Measurements from ENCODE around the gene GPATCH8. TPM values are rescaled to one million over a fixed set of nuclear protein-coding genes. Genes with fewer than 3 reads are reported as not detected.

The GPATCH8 gene
- total RNA-seq, 1 donor from 2014 or later, result 12.6 TPM

DNA sequence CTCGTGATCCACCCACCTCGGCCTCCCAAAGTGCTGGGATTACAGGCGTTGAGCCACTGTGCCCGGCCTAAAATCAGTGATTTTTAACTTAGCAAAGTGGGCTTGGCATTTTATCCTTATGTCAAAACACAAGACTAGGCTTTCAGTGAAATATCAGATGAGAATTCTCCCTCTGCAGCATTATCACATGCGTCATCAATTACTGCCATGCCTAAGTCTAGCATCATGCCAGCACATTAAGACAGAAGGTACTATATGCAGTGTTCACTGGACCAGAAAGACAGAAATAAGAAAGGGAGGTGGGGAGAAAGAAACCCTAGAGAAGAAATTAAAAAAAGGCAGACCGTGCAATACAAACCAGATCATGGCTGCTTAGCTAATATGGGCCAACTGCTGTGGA is 29.8 kb downstream of the GPATCH8 start:
- no peak overlapping the region for H3K4me3 ChIP-seq (ENCODE audit: low read depth, low read length)
- no peak for DNase-seq (ENCODE audit: low read depth)
- no peak for TF ChIP-seq CTCF (conservative IDR thresholded peaks at IDR 0.05; ENCODE audit: low read depth, low read length)

- no peak for TF ChIP-seq CTCF (conservative IDR thresholded peaks at IDR 0.05; ENCODE audit: low read depth, low read length)
- H3K4me3 ChIP-seq (ENCODE audit: low read depth, low read length), result no peak overlapping the region
Measured at GRCh38 chr17:44469676-44470075, 33.5 kb downstream of the GPATCH8 start.

DNA sequence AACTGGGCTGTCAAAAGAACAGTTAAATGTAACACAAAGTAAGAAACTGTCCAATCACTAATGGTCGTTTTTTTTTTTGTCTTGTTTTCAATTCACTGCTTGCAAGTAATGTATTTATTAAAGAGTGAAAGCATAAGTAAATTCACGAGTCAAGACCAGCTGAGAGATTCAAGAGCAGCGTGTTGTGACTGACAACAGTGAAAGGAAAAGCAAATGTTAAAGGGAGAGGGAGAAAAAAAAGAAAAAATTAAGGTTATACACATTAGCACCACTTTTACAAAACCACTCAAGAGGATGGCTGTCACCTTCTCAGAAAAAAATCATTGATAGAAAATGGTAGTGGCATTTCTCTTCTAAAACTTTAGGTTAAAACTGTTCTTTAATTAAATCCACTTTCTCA is 36.1 kb downstream of the GPATCH8 start:
- no peak overlapping the region for H3K4me3 ChIP-seq (ENCODE audit: low read depth, low read length)
- DNase-seq (ENCODE audit: low read depth), result no peak
- TF ChIP-seq CTCF (conservative IDR thresholded peaks at IDR 0.05; ENCODE audit: low read depth, low read length), result no peak

More at GRCh38 chr17:44469676-44470075, 33.5 kb downstream of the GPATCH8 start:
- DNase-seq (ENCODE audit: low read depth), result no peak

GRCh38 chr17:44466339-44466738 is 36.9 kb downstream of the GPATCH8 start:
- H3K4me3 ChIP-seq (ENCODE audit: low read depth, low read length), result no peak overlapping the region
- DNase-seq (ENCODE audit: low read depth), result no peak
- TF ChIP-seq CTCF (conservative IDR thresholded peaks at IDR 0.05; ENCODE audit: low read depth, low read length), result no peak

GRCh38 chr17:44465897-44466296 is 37.3 kb downstream of the GPATCH8 start:
- no peak overlapping the region for H3K4me3 ChIP-seq (ENCODE audit: low read depth, low read length)
- DNase-seq (ENCODE audit: low read depth), result no peak
- no peak for TF ChIP-seq CTCF (conservative IDR thresholded peaks at IDR 0.05; ENCODE audit: low read depth, low read length)

DNA sequence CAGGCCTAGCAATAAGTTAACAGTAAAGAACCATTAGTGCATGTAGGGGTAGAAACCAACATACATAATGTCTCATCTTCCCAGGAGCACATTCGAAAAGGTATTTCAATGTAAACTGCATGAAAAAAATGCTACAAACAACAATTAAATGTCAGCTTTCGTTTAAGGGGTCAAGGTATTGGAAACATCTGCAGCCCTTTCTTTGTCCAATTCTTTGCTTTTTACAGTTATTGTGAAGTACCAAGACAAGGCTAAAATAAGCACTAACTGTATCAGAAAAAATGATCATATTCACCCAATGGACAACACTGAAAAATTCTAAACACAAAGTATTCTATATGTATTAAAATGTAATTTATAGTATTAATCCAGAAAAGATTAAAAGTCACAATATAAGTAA is 37.9 kb downstream of the GPATCH8 start:
- no peak for DNase-seq (ENCODE audit: low read depth)
- no peak for TF ChIP-seq CTCF (conservative IDR thresholded peaks at IDR 0.05; ENCODE audit: low read depth, low read length)
- no peak overlapping the region for H3K4me3 ChIP-seq (ENCODE audit: low read depth, low read length)

DNA sequence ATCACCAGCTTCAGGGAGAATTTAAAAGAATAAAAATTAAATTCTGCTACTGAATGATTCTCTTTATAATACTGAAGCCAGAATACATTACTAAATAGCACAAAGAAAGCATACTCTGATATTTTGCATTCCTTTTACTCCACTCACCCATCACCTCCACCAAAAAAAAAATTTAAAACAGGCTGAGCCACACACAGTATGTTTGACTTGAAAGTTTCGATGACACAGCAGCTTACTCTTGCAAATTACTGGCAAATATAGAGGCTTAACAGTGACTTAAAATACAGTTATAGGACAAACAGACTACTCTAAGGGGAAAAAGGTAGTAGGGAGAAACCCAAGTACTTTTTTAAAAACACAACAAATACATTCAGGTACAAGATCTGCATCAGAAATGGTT is 39.2 kb downstream of the GPATCH8 start:
- no peak for DNase-seq (ENCODE audit: low read depth)
- no peak overlapping the region for H3K4me3 ChIP-seq (ENCODE audit: low read depth, low read length)
- TF ChIP-seq CTCF (conservative IDR thresholded peaks at IDR 0.05; ENCODE audit: low read depth, low read length), result no peak

Measured in epithelial cell of proximal tubule (primary cell).